Measurements from ENCODE around the gene GDF2.
A peak's percentile ranks its signal among the peaks of the same experiment; 100 is the strongest.

GDF2 gene

DNA sequence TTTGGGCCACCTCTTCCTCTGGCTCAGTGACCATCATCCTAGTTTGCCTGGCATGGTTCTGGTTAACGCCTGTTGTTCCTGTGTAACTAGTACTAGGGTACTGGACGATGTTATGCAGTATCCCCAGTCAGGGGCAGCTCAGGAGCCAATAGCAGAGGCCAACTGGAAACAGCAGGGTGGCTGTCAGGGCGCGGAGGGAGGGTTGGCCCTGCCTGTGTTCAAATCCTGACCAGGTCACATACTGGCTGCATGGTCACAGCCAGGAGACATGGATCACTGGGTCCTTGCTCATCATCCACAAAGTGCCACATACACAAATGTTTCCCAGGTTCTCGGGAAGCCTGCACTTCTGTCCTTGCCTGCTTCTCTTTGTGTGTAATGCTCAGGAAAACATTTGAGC, 13.7 kb downstream of the GDF2 start:
- DNase-seq = no peak

DNA sequence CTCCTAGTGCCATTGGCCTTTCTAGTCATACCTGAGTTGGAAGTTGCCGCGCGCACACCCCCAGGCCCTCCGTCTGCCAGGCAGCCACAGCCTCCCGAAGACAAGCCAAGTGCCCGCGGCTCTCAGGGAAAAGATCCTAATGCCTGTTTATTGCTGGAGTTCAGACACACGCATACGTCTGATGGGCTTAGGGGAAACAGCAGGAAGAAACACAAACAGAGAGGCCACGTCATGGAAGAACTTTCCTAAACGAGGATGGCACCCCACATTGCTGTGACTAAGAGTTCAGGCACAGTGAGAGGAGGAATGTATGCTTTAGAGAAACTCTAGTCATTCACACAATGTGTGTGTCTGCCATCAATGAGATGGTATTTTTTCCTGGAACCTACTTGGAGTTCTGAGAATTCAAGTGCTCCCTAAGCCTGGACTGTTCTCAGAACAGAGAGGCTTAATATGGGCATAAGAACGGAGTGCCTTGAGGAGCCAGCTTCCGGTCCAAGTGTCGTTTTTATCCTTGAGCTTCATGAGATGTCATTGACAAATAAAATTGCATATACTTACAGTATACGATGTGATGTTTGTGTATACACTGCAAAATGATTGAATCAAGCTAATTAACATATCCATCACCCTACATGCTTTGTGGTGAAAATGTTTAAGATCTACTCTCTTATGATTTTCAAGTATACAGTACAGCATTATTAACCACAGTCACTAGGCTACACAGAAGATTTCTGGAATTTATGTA, 14.3 kb downstream of the GDF2 start:
- no peak for DNase-seq

DNA sequence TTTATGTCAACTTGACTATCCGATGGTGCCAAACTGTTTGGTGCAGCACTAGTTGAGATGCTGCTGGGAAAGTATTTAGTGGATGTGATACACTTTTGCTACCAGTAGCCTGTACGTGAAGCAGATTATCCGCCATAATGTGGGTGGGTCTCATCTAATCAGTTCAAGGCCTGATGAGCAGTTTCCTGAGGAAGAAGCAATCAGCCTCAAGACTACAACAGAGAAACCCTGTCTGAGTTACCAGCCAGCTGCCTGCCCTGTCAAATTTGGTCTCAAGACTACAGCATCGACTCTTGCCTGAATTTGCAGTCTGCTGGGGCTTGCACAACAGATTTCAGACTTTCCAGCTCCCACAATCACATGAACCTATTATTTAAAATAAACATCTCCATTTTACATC, 15.1 kb downstream of the GDF2 start:
- no peak for DNase-seq

- DNase-seq = no peak
Observed at GRCh38 chr10:47339186-47339735, 17.0 kb downstream of the GDF2 start.

- no peak for DNase-seq
Observed at GRCh38 chr10:47339759-47340607, 17.7 kb downstream of the GDF2 start.

- peak in 1 of 2 experiments; percentile 2 for DNase-seq
Observed at GRCh38 chr10:47340608-47341170, 18.4 kb downstream of the GDF2 start.

DNA sequence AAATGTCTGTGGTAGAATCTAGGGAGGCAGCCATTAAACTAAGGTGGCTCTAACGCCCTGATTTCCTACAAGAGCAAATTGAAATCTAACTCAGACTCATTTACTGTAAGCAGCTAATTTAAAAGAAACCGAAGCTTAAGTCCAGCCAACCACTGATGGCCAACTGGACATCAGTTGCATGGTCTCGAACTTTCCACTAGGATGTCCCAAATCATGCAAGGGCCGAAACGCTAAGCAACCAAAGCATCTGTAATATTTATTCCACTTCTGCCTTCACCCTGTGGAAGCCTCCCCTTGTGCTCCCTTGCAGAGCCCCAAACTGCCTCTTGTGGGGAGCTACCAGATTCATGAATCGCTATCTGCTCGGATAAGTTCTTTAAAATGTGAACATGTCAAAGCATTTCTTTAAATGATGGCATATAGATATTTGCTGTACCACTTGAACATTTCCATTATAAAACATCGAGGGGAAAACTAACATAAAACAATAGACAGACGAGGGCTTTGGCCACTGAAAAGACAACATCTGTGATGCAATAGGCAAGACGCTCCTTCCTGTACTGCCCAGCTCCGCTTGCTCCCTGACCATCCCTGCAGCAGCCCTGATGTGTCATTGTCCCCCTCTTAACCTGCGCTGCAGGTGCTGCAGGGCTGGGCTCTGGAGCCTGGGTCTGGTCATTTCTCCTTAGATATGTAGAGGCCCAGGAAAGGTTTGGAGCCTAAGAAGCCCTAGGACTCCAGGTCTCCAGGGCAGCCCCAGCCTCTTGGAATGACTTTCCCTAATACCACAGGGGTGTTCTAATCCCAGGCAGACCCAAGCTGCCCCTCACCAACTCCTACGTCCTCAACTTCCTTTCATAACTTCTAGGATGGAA, 23.0 kb downstream of the GDF2 start:
- DNase-seq = no peak

DNA sequence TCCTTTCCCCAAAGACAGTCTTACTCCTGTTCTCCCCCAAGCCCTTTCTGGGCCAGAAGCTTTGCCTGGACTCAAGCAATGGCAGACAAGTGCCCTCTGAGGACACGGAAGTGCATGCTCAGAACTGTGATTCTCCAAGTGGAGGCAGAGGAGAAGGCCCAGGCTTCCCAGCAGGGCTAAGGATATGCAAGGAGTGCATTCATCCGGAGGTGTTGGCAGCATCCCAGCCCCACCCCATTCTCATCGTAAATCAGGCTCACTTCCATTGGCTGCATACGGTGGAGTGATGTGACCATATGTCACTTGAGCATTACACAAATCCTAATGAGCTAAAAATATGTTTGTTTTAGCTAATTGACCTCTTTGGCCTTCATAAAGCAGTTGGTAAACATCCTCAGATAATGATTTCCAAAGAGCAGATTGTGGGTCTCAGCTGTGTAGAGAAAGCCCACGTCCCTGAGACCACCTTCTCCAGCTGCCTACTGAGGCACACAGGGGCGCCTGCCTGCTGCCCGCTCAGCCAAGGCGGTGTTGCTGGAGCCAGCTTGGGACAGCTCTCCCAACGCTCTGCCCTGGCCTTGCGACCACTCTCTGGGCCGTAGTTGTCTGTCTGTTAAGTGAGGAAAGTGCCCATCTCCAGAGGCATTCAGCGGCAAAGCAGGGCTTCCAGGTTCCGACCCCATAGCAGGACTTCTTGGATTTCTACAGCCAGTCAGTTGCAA, 24.5 kb downstream of the GDF2 start:
- peak in 1 of 2 experiments; percentile 3 for DNase-seq

- DNase-seq = no peak
Observed at GRCh38 chr10:47347303-47347675, 25.0 kb downstream of the GDF2 start.

- DNase-seq = no peak
Observed at GRCh38 chr10:47348138-47348651, 25.9 kb downstream of the GDF2 start, which contains the start of gene RBP3. RBP3 (plus strand) TSS chr10:47348363; CDS start chr10:47348485, 122 bp downstream.

- DNase-seq = no peak
Observed at GRCh38 chr10:47348661-47349470, 26.6 kb downstream of the GDF2 start.

- DNase-seq = no peak
Observed at GRCh38 chr10:47349516-47349915, 27.3 kb downstream of the GDF2 start.

DNA sequence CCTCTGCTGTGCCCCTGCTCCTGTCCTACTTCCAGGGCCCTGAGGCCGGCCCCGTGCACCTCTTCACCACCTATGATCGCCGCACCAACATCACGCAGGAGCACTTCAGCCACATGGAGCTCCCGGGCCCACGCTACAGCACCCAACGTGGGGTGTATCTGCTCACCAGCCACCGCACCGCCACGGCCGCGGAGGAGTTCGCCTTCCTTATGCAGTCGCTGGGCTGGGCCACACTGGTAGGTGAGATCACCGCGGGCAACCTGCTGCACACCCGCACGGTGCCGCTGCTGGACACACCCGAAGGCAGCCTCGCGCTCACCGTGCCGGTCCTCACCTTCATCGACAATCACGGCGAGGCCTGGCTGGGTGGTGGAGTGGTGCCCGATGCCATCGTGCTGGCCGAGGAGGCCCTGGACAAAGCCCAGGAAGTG, 27.7 kb downstream of the GDF2 start:
- no peak for DNase-seq

- DNase-seq = no peak
Observed at GRCh38 chr10:47350671-47351640, 28.7 kb downstream of the GDF2 start.

- no peak for DNase-seq
Observed at GRCh38 chr10:47351899-47352815, 29.9 kb downstream of the GDF2 start.

DNA sequence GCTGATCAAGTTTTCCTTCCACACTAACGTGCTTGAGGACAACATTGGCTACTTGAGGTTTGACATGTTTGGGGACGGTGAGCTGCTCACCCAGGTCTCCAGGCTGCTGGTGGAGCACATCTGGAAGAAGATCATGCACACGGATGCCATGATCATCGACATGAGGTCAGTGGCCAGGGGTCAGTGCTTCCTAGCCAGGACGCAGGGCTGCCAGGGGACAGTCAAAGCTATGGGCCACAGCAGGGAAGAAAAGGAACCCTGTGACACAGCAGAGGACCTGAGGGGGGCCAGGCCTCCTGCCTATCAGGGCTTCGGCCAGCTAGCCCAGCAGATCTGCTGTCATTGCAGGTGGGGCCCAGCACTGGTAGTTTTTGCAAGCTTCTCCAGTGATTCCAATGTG, 31.1 kb downstream of the GDF2 start:
- no peak for DNase-seq

DNA sequence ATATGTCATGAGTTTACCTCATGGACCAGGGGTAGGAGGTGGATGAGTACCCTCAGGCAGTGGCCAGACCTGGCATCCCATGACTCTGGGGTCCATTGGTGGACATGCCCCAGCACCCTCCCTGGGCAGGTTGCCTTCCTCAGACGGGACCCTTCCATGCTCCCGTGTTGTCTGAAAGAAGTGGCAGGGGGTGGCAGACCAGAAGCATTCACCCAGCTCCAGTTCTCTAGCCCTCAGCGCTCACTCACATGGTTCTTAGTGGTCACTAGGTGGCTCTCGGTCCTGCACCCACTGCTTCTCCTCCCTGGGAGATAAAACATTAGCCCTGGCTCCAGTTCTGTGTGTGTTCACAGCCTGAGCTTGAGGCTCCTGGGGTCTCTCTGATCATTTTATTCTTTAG, 31.9 kb downstream of the GDF2 start:
- DNase-seq = no peak

DNA sequence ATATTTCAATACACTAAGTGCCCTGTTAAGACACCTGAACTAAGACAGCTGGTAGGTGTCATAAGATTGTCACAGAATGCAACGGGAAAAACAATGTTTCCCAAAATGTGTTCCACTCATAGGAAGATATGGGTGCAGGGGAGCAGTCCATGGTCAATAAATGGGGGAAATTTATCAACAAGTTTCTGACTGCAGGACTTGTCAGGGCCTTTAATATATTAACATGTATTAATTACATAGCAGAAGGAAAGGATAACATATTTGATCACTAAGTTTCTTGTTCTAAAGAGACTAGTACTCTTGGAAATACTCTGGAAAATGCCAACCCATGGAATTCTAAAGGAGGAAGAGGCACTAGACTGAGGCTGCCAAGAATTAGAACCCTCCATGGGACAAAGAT, 32.6 kb downstream of the GDF2 start:
- DNase-seq = no peak

Data from NCI-H187 (cell line).